HCT116 (cell line): ENCODE measurements around the gene PPFIA1. TPM values are rescaled to one million over a fixed set of nuclear protein-coding genes. Genes with fewer than 3 reads are reported as not detected.

Experiments
- ATAC-seq: fragments of 200-7000 bp; cut with Tn5 transposase; 2 replicates; pipeline ENCODE4 v1.9.1; 2020; ENCODE audit warnings: mild to moderate bottlenecking, moderate library complexity
- BruUV-seq: library from RNA; stranded (reverse); fragments of 400-500 nt; replicated peaks from 2 replicates; lab custom pipeline; 2021; lab: Mats Ljungman, UMichigan
- CTCF ChIA-PET: fragments of 300-600 bp; sonication (Branson Sonifier 250); formaldehyde crosslinking; loops from one replicate; lab custom pipeline; 2021; ENCODE audit warnings: antibody characterized with exemption; lab: Charles Lee
- POLR2A ChIA-PET: fragments of 300-600, 350-600 bp; sonication (Branson Sonifier 250); formaldehyde crosslinking; loops from one replicate; lab custom pipeline; 2021; ENCODE audit warnings: antibody characterized with exemption; lab: Charles Lee
- RAD21 ChIA-PET, 2 experiments: fragments of 300-600 bp; sonication (Branson Sonifier 250); formaldehyde crosslinking; loops; one replicate each; lab custom pipeline; 2023; ENCODE audit warnings: low total read pairs in 2 of 2; ENCODE audit not compliant: uncharacterized antibody in 2 of 2, unreplicated experiment in 2 of 2, low non-redundant PET in 1 of 2; lab: Charles Lee
- DNase-seq: peaks from one replicate; pipeline ENCODE4 v3.0.0-alpha.2; 2010; ENCODE audit warnings: low read depth, low spot score
- H2AFZ ChIP-seq: fragments of 200-600 bp; shearing (Covaris generic), sonication (generic); 2 replicates; pipeline ENCODE4 v1.6.1; 2017; ENCODE audit warnings: low read depth, mixed run types, mixed read lengths, antibody characterized with exemption, low read length; ENCODE audit not compliant: poor library complexity, severe bottlenecking
- H3K27ac ChIP-seq: 2 replicates; pipeline ENCODE4 v1.5.1; 2012; ENCODE audit warnings: low read depth, low read length
- H3K27me3 ChIP-seq: fragments of 200-600 bp; sonication (generic); 2 replicates; pipeline ENCODE4 v1.6.1; 2016; ENCODE audit warnings: mixed run types, low read length, mixed read lengths; ENCODE audit not compliant: insufficient read depth
- H3K36me3 ChIP-seq, 2 experiments: fragments of 200-500 bp in 1 of 2; fragments of 200-600 bp in 1 of 2; sonication (Bioruptor generic) in 1 of 2; sonication (generic) in 1 of 2; 2 replicates each; pipeline versions ENCODE4 v1.5.1 to v1.6.1; 2014 to 2016; ENCODE audit warnings: low read length in 2 of 2, inconsistent platforms in 1 of 2, mixed read lengths in 1 of 2, mixed run types in 1 of 2; ENCODE audit not compliant: insufficient read depth in 2 of 2, control insufficient read depth in 1 of 2
- H3K4me1 ChIP-seq, 2 experiments: fragments of 200-600 bp in 1 of 2; sonication (generic) in 1 of 2; 2 replicates each; pipeline versions ENCODE4 v1.5.1 to v1.6.1; 2012 to 2017; ENCODE audit warnings: low read length in 2 of 2, inconsistent platforms in 1 of 2, mild to moderate bottlenecking in 1 of 2, mixed read lengths in 1 of 2, mixed run types in 1 of 2, moderate library complexity in 1 of 2; ENCODE audit not compliant: insufficient read depth in 2 of 2, control insufficient read depth in 1 of 2
- H3K4me2 ChIP-seq: fragments of 200-600 bp; sonication (generic); 2 replicates; pipeline ENCODE4 v1.6.1; 2017; ENCODE audit warnings: mixed run types, low read length, mixed read lengths
- H3K4me3 ChIP-seq, 2 experiments: fragments of 200-600 bp in 1 of 2; sonication (generic) in 1 of 2; replicated peaks in 1 of 2; 2 replicates each; pipeline ENCODE4 v1.5.1; 2011 to 2016; ENCODE audit warnings: low read length in 2 of 2, control low read depth in 1 of 2, low read depth in 1 of 2, mild to moderate bottlenecking in 1 of 2, mixed read lengths in 1 of 2, mixed run types in 1 of 2
- H3K79me2 ChIP-seq: fragments of 200-600 bp; sonication (generic); 2 replicates; pipeline ENCODE4 v1.6.1; 2017; ENCODE audit warnings: mild to moderate bottlenecking, mixed run types, low read length, moderate library complexity, mixed read lengths; ENCODE audit not compliant: insufficient read depth
- H3K9ac ChIP-seq: fragments of 200-600 bp; sonication (generic); 2 replicates; pipeline ENCODE4 v1.6.1; 2016; ENCODE audit warnings: low read length, mixed read lengths
- H3K9me2 ChIP-seq: fragments of 200-600 bp; sonication (generic), shearing (Covaris generic); 2 replicates; pipeline ENCODE4 v1.6.1; 2017; ENCODE audit warnings: mixed run types, mild to moderate bottlenecking, moderate library complexity; ENCODE audit not compliant: insufficient read depth
- H3K9me3 ChIP-seq, 2 experiments: fragments of 200-500 bp in 1 of 2; fragments of 200-600 bp in 1 of 2; sonication (Bioruptor generic) in 1 of 2; sonication (generic) in 1 of 2; 2 replicates each; pipeline ENCODE4 v1.6.1; 2014 to 2017; ENCODE audit warnings: low read length in 2 of 2, mixed read lengths in 2 of 2, inconsistent platforms in 1 of 2, low read depth in 1 of 2, mild to moderate bottlenecking in 1 of 2, mixed run types in 1 of 2, moderate library complexity in 1 of 2; ENCODE audit not compliant: control insufficient read depth in 1 of 2, insufficient read depth in 1 of 2
- H4K20me1 ChIP-seq: fragments of 200-600 bp; sonication (generic), shearing (Covaris generic); 2 replicates; pipeline ENCODE4 v1.6.1; 2017; ENCODE audit warnings: mixed run types, mild to moderate bottlenecking, moderate library complexity; ENCODE audit not compliant: insufficient read depth
- CBX3 ChIP-seq: IDR thresholded peaks from 2 replicates; pipeline ENCODE4 v1.6.1; 2012; ENCODE audit warnings: low read depth
- CEBPB ChIP-seq: IDR thresholded peaks from 2 replicates; pipeline ENCODE4 v1.6.1; 2012; ENCODE audit warnings: low read depth
- EGR1 ChIP-seq: IDR thresholded peaks from 2 replicates; pipeline ENCODE4 v1.6.1; 2012; ENCODE audit warnings: low read depth
- ELF1 ChIP-seq: IDR thresholded peaks from 2 replicates; pipeline ENCODE4 v1.6.1; 2012; ENCODE audit warnings: low read depth, borderline replicate concordance
- EZH2 ChIP-seq: fragments of 200-600 bp; sonication (generic); IDR thresholded peaks from 2 replicates; pipeline ENCODE4 v1.6.1; 2017; ENCODE audit warnings: antibody characterized with exemption, mixed run types
- EZH2phosphoT487 ChIP-seq: fragments of 200-600 bp; IDR thresholded peaks from 2 replicates; pipeline ENCODE4 v1.6.1; 2018; ENCODE audit warnings: antibody characterized with exemption, borderline replicate concordance
- POLR2A ChIP-seq: IDR thresholded peaks from 2 replicates; pipeline ENCODE4 v1.7.0; 2011; ENCODE audit warnings: borderline replicate concordance; ENCODE audit not compliant: insufficient read depth, insufficient read length; ENCODE audit errors: extremely low read depth
- POLR2AphosphoS5 ChIP-seq: IDR thresholded peaks from 2 replicates; pipeline ENCODE4 v1.6.1; 2011; ENCODE audit warnings: mild to moderate bottlenecking, low read depth, low read length, moderate library complexity
- RAD21 ChIP-seq: IDR thresholded peaks from 2 replicates; pipeline ENCODE4 v1.6.1; 2012; ENCODE audit warnings: low read depth, mild to moderate bottlenecking
- SIN3A ChIP-seq: IDR thresholded peaks from 2 replicates; pipeline ENCODE4 v1.6.1; 2012; ENCODE audit warnings: low read depth
- SP1 ChIP-seq: IDR thresholded peaks from 2 replicates; pipeline ENCODE4 v1.6.1; 2012; ENCODE audit warnings: low read depth
- SRF ChIP-seq: IDR thresholded peaks from 2 replicates; pipeline ENCODE4 v1.6.1; 2012; ENCODE audit warnings: low read depth
- TCF7L2 ChIP-seq: IDR thresholded peaks from 2 replicates; pipeline ENCODE4 v1.7.0; 2011; ENCODE audit warnings: borderline replicate concordance, inconsistent platforms; ENCODE audit not compliant: insufficient read depth, insufficient read length; ENCODE audit errors: extremely low read depth
- YY1 ChIP-seq: IDR thresholded peaks from 2 replicates; pipeline ENCODE4 v1.6.1; 2011; ENCODE audit warnings: low read length, low read depth, moderate library complexity, mild to moderate bottlenecking; ENCODE audit not compliant: insufficient replicate concordance; ENCODE audit errors: extremely low read depth
- ZFX ChIP-seq: fragments of 450-650 bp; IDR thresholded peaks from 2 replicates; pipeline ENCODE4 v1.6.1; 2017
- ZNF274 ChIP-seq: fragments of 200-500 bp; sonication (Bioruptor generic); IDR thresholded peaks from 2 replicates; pipeline ENCODE4 v1.6.1; 2014; ENCODE audit warnings: mild to moderate bottlenecking, low read depth, low read length, inconsistent platforms
- intact Hi-C: fragments of 100-400 bp; cut with micrococcal nuclease; formaldehyde crosslinking; loops from 2 replicates; pipeline ENCODE4 v1.10.0; 2022
- total RNA-seq: library from RNA; stranded (reverse); gene quantifications from one replicate; pipeline ENCODE4 v1.2.1, GENCODE V29; 2021; ENCODE audit not compliant: unreplicated experiment
- TF ChIP-seq, protein P1 (sequence below): IDR thresholded peaks from 2 replicates; pipeline ENCODE4 v1.6.1; 2012
- TF ChIP-seq, protein P2 (sequence below): IDR thresholded peaks from 2 replicates; pipeline ENCODE4 v1.6.1; 2011; ENCODE audit warnings: mild to moderate bottlenecking, low read length, moderate library complexity; ENCODE audit not compliant: insufficient replicate concordance; ENCODE audit errors: extremely low read depth
- TF ChIP-seq, protein P3 (sequence below): IDR thresholded peaks from 2 replicates; pipeline ENCODE4 v1.6.1; 2012; ENCODE audit warnings: low read depth

PPFIA1 gene
- total RNA-seq, 1 experiment from 2014 or later, result 48.6 TPM

DNA sequence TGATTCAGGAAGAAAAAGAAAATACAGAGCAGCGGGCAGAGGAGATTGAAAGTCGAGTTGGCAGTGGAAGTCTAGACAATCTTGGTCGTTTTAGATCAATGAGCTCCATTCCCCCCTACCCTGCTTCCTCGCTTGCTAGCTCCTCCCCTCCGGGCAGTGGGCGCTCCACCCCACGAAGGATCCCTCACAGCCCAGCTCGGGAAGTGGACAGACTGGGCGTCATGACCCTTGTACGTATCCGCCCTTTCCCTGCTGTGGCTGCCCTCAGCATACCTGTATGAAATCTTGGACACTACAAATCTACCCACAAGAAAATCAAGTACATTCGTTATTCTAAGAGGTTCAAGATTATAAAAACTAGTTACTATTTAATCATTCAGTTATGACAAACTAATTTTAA lies 77.7 kb downstream of the PPFIA1 start:
- POLR2A ChIA-PET, result interaction anchor here (1.0 kb wide), 1 partner anchor 16 kb away, joined by 3 read pairs; no protein-coding TSS in a partner anchor
- Histone ChIP-seq H3K4me1 (no peaks in the 10 kb centered on the region), H2AFZ (no peak overlapping the region), H3K27me3 (no peaks in the 10 kb centered on the region), H3K4me2 (no peak overlapping the region), H3K36me3 (peaks cover 30 to 31% of the 10 kb centered on the region in 2 experiments; a peak in 3 of 4 replicates), H4K20me1 (no peaks in the 10 kb centered on the region), H3K9me3 (no peaks in the 10 kb centered on the region), H3K4me3 (no peak overlapping the region), H3K9ac (no peak overlapping the region), H3K9me2 (no peaks in the 10 kb centered on the region), H3K79me2 (no peaks in the 10 kb centered on the region), H3K27ac (no peak overlapping the region)
- RAD21 ChIA-PET, result no interaction called here
- ATAC-seq (no peak), DNase-seq (no peak)
- TF ChIP-seq EZH2 (no peak), CEBPB (no peak), POLR2A (no peak), YY1 (no peak), EZH2phosphoT487 (no peak), POLR2AphosphoS5 (no peak), CBX3 (no peak), EGR1 (no peak), ZNF274 (no peak), ELF1 (no peak), SP1 (no peak), SIN3A (no peak), RAD21 (no peak), SRF (no peak), TCF7L2 (no peak), ZFX (no peak)
- TF ChIP-seq, protein P1, sequence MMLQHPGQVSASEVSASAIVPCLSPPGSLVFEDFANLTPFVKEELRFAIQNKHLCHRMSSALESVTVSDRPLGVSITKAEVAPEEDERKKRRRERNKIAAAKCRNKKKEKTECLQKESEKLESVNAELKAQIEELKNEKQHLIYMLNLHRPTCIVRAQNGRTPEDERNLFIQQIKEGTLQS, result no peak
- TF ChIP-seq, protein P2, sequence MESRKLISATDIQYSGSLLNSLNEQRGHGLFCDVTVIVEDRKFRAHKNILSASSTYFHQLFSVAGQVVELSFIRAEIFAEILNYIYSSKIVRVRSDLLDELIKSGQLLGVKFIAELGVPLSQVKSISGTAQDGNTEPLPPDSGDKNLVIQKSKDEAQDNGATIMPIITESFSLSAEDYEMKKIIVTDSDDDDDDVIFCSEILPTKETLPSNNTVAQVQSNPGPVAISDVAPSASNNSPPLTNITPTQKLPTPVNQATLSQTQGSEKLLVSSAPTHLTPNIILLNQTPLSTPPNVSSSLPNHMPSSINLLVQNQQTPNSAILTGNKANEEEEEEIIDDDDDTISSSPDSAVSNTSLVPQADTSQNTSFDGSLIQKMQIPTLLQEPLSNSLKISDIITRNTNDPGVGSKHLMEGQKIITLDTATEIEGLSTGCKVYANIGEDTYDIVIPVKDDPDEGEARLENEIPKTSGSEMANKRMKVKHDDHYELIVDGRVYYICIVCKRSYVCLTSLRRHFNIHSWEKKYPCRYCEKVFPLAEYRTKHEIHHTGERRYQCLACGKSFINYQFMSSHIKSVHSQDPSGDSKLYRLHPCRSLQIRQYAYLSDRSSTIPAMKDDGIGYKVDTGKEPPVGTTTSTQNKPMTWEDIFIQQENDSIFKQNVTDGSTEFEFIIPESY, result no peak
- TF ChIP-seq, protein P3, sequence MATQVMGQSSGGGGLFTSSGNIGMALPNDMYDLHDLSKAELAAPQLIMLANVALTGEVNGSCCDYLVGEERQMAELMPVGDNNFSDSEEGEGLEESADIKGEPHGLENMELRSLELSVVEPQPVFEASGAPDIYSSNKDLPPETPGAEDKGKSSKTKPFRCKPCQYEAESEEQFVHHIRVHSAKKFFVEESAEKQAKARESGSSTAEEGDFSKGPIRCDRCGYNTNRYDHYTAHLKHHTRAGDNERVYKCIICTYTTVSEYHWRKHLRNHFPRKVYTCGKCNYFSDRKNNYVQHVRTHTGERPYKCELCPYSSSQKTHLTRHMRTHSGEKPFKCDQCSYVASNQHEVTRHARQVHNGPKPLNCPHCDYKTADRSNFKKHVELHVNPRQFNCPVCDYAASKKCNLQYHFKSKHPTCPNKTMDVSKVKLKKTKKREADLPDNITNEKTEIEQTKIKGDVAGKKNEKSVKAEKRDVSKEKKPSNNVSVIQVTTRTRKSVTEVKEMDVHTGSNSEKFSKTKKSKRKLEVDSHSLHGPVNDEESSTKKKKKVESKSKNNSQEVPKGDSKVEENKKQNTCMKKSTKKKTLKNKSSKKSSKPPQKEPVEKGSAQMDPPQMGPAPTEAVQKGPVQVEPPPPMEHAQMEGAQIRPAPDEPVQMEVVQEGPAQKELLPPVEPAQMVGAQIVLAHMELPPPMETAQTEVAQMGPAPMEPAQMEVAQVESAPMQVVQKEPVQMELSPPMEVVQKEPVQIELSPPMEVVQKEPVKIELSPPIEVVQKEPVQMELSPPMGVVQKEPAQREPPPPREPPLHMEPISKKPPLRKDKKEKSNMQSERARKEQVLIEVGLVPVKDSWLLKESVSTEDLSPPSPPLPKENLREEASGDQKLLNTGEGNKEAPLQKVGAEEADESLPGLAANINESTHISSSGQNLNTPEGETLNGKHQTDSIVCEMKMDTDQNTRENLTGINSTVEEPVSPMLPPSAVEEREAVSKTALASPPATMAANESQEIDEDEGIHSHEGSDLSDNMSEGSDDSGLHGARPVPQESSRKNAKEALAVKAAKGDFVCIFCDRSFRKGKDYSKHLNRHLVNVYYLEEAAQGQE, result no peak
- CTCF ChIA-PET, result no interaction called here
- intact Hi-C loops, result no loop called here
- no TSS peak for BruUV-seq
